Activated T-helper 1 cell treated with anti-CD3 and anti-CD28 coated beads, Interleukin-2, amount 50 U/mL, for 16 hours (primary cell): ENCODE measurements around the gene CLDN20.

Source experiments
- DNase-seq, 2 donors: peaks; one replicate each; pipeline ENCODE4 v3.0.0-alpha.2; 2020; ENCODE audit warnings: low read depth in 1 of 2, low spot score in 1 of 2

The CLDN20 gene

GRCh38 chr6:155245193-155245592, 18.6 kb upstream of the CLDN20 start:
- DNase-seq, result no peak

- no peak for DNase-seq
Observed at GRCh38 chr6:155245831-155246230, 18.0 kb upstream of the CLDN20 start.

- DNase-seq, result no peak
Observed at GRCh38 chr6:155246825-155247224, 17.0 kb upstream of the CLDN20 start.

GRCh38 chr6:155247618-155248007, 16.2 kb upstream of the CLDN20 start:
- no peak for DNase-seq

- DNase-seq, result no peak
Observed at GRCh38 chr6:155248008-155249001, 15.5 kb upstream of the CLDN20 start.

GRCh38 chr6:155250701-155251381, 13.0 kb upstream of the CLDN20 start:
- no peak for DNase-seq

- no peak for DNase-seq
Observed at GRCh38 chr6:155252581-155252980, 11.2 kb upstream of the CLDN20 start.

- no peak for DNase-seq
Observed at GRCh38 chr6:155253337-155253736, 10.5 kb upstream of the CLDN20 start.

- DNase-seq, result no peak
Observed at GRCh38 chr6:155254139-155254538, 9.7 kb upstream of the CLDN20 start.

GRCh38 chr6:155256122-155256795, 7.6 kb upstream of the CLDN20 start:
- DNase-seq, result no peak

- no peak for DNase-seq
Observed at GRCh38 chr6:155257796-155258195, 6.0 kb upstream of the CLDN20 start.

GRCh38 chr6:155259204-155259603, 4.6 kb upstream of the CLDN20 start:
- DNase-seq, result no peak

- DNase-seq, result no peak
Observed at GRCh38 chr6:155259897-155260296, 3.9 kb upstream of the CLDN20 start.

GRCh38 chr6:155260686-155261085, 3.1 kb upstream of the CLDN20 start:
- no peak for DNase-seq

- no peak for DNase-seq
Observed at GRCh38 chr6:155261111-155261900, 2.5 kb upstream of the CLDN20 start.

GRCh38 chr6:155262655-155263054, 1.2 kb upstream of the CLDN20 start:
- DNase-seq, result no peak

- no peak for DNase-seq
Observed at GRCh38 chr6:155264693-155265320, 994 bp downstream of the CLDN20 start.

GRCh38 chr6:155265843-155266535, 2.2 kb downstream of the CLDN20 start:
- no peak for DNase-seq

GRCh38 chr6:155267411-155267810, 3.6 kb downstream of the CLDN20 start:
- no peak for DNase-seq
